Activated CD4-positive, alpha-beta T cell treated with anti-CD3 and anti-CD28 coated beads, Interleukin-2, amount 10 ng/mL, durations not matched to agents 24 days and 14 days (primary cell): ENCODE results near the gene SH3D19. TPM values are rescaled to one million over a fixed set of nuclear protein-coding genes. Genes with fewer than 3 reads are reported as not detected.

Experiments used
- DNase-seq: peaks from one replicate; pipeline ENCODE4 v3.0.0; 2022
- H3K27ac Mint-ChIP-seq: one replicate; pipeline ENCODE4 v1.8.0; 2022; ENCODE audit warnings: mild to moderate bottlenecking, mixed read lengths
- H3K27me3 Mint-ChIP-seq: one replicate; pipeline ENCODE4 v1.8.0; 2022; ENCODE audit warnings: mixed read lengths
- H3K36me3 Mint-ChIP-seq: one replicate; pipeline ENCODE4 v1.8.0; 2022; ENCODE audit warnings: low read depth, mild to moderate bottlenecking, mixed read lengths
- H3K4me1 Mint-ChIP-seq: one replicate; pipeline ENCODE4 v1.8.0; 2021; ENCODE audit warnings: mixed read lengths
- H3K4me3 Mint-ChIP-seq: one replicate; pipeline ENCODE4 v1.8.0; 2022; ENCODE audit warnings: mild to moderate bottlenecking, moderate library complexity, mixed read lengths
- H3K9me3 Mint-ChIP-seq: one replicate; pipeline ENCODE4 v1.8.0; 2021; ENCODE audit warnings: mixed read lengths
- intact Hi-C: fragments of 100-400 bp; cut with micrococcal nuclease; formaldehyde crosslinking; loops from one replicate; pipeline ENCODE4 v1.15.1; 2023
- total RNA-seq: library from RNA; stranded (reverse); gene quantifications from 2 replicates; pipeline ENCODE4 v1.2.3, GENCODE V29; 2022

Gene SH3D19
- total RNA-seq, 1 donor from 2014 or later: not detected

GRCh38 chr4:151195801-151196200 lies 129.6 kb downstream of the SH3D19 start:
- H3K4me3 Mint-ChIP-seq: no peak overlapping the region
- no peak overlapping the region for H3K27ac Mint-ChIP-seq
- H3K36me3 Mint-ChIP-seq: no peaks in the 10 kb centered on the region
- no peaks in the 10 kb centered on the region for H3K4me1 Mint-ChIP-seq
- DNase-seq: no peak
- intact Hi-C loops: no loop called here
- H3K9me3 Mint-ChIP-seq: peaks cover 6% of the 10 kb centered on the region
- H3K27me3 Mint-ChIP-seq: peaks cover 4% of the 10 kb centered on the region

DNA sequence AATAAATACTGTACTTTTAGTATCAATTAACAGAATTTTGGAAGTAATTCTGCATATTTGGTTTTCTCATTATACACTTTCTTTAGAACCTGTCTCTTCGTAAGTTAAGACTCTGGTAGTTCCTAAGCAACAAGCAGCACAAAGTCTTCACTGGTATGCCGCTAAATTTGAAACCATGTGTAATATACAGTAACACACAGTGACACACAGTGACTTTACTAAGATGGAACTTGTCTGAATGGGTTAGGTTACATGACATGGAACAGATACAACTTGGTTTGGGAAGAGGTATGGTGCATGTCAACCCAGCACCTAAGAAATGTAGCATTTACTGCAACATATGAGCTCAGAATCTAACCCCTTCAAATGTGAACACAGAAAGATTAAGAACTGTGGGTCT lies 132.0 kb downstream of the SH3D19 start:
- DNase-seq: no peak
- Mint-ChIP-seq H3K36me3 (no peaks in the 10 kb centered on the region), H3K4me3 (no peak overlapping the region), H3K4me1 (no peaks in the 10 kb centered on the region), H3K27me3 (peaks cover 5% of the 10 kb centered on the region), H3K9me3 (peaks cover 9% of the 10 kb centered on the region), H3K27ac (no peak overlapping the region)
- intact Hi-C loops: no loop called here

DNA sequence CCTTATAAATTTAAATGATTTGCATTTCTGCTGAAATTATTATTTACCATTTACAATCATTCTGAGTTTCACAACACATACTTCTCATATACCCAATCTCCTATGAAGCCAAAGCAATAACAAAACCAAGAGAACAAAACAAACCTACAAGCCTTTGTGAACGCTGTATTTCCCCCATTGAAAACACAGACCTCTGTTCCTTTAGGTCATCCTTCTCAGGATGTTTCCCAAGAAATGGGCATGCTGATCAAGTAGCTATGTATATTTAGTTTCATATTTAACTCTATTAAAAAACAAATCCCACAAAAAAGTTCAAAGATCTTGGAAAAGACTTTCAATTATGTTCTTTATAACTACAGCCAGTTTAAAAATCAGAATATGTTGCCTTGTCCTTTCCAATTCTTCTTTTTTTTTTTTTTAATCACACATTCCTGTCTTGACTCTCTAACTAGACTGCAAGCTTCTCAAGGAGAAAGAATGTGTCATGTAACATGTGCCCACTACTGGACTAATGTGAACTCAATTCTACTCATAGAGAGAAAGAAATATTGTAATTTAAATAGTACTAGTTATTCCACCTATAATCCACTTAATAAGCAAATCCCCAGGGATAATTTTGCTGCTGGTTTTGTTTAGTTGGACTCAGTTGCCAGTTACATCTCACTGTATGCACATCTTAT lies 132.7 kb downstream of the SH3D19 start:
- peaks cover 9% of the 10 kb centered on the region for H3K9me3 Mint-ChIP-seq
- peaks cover 5% of the 10 kb centered on the region for H3K27me3 Mint-ChIP-seq
- H3K27ac Mint-ChIP-seq: no peak overlapping the region
- DNase-seq: no peak
- intact Hi-C loops: no loop called here
- H3K4me1 Mint-ChIP-seq: no peaks in the 10 kb centered on the region
- no peaks in the 10 kb centered on the region for H3K36me3 Mint-ChIP-seq
- H3K4me3 Mint-ChIP-seq: no peak overlapping the region

- Mint-ChIP-seq H3K27ac (no peak overlapping the region), H3K27me3 (peaks cover 6% of the 10 kb centered on the region), H3K4me1 (no peaks in the 10 kb centered on the region), H3K9me3 (peaks cover 3% of the 10 kb centered on the region), H3K4me3 (no peak overlapping the region), H3K36me3 (no peaks in the 10 kb centered on the region)
- no peak for DNase-seq
- intact Hi-C loops: no loop called here
These were observed 140.6 kb downstream of the SH3D19 start for GRCh38 chr4:151184523-151185458.

GRCh38 chr4:151182455-151182996 lies 142.9 kb downstream of the SH3D19 start:
- Mint-ChIP-seq H3K9me3 (no peaks in the 10 kb centered on the region), H3K4me3 (no peak overlapping the region), H3K36me3 (no peaks in the 10 kb centered on the region), H3K27ac (no peak overlapping the region), H3K4me1 (no peaks in the 10 kb centered on the region), H3K27me3 (peaks cover 3% of the 10 kb centered on the region)
- DNase-seq: no peak
- intact Hi-C loops: no loop called here

- no peaks in the 10 kb centered on the region for H3K36me3 Mint-ChIP-seq
- no peak overlapping the region for H3K27ac Mint-ChIP-seq
- H3K4me1 Mint-ChIP-seq: no peaks in the 10 kb centered on the region
- peaks cover 3% of the 10 kb centered on the region for H3K27me3 Mint-ChIP-seq
- intact Hi-C loops: no loop called here
- H3K9me3 Mint-ChIP-seq: no peaks in the 10 kb centered on the region
- H3K4me3 Mint-ChIP-seq: no peak overlapping the region
- no peak for DNase-seq
These were observed 148.7 kb downstream of the SH3D19 start for GRCh38 chr4:151176685-151177084.

- no peaks in the 10 kb centered on the region for H3K9me3 Mint-ChIP-seq
- H3K36me3 Mint-ChIP-seq: no peaks in the 10 kb centered on the region
- H3K4me3 Mint-ChIP-seq: no peak overlapping the region
- intact Hi-C loops: no loop called here
- H3K4me1 Mint-ChIP-seq: no peaks in the 10 kb centered on the region
- DNase-seq: no peak
- no peak overlapping the region for H3K27ac Mint-ChIP-seq
- H3K27me3 Mint-ChIP-seq: peaks cover 3% of the 10 kb centered on the region
These were observed 149.4 kb downstream of the SH3D19 start for GRCh38 chr4:151175754-151176631.

- H3K27me3 Mint-ChIP-seq: peaks cover 3% of the 10 kb centered on the region
- no peak for DNase-seq
- intact Hi-C loops: no loop called here
- no peak overlapping the region for H3K4me3 Mint-ChIP-seq
- no peaks in the 10 kb centered on the region for H3K4me1 Mint-ChIP-seq
- no peak overlapping the region for H3K27ac Mint-ChIP-seq
- H3K9me3 Mint-ChIP-seq: no peaks in the 10 kb centered on the region
- H3K36me3 Mint-ChIP-seq: no peaks in the 10 kb centered on the region
These were observed 150.2 kb downstream of the SH3D19 start for GRCh38 chr4:151175233-151175632.

DNA sequence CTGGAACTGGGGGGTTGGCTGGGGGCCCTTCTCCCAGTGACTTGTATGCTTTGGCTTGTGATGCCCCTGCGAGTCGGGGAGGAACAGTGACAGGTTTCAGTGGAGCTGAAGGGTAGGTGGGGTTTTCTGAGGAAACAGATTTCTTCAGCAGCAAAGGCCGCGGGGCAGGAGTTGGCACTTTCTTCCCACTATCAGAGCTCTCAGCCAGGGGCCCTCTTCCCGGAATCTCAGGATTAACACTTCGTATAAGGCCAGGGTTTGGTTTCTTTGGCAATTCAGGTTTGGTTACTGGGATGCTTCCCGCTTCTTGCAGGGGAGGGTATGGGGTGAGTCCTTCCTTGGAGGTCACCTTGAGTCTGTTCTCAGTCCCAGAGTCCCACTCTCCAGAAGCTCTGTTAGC lies 150.6 kb downstream of the SH3D19 start:
- no peak overlapping the region for H3K27ac Mint-ChIP-seq
- H3K4me1 Mint-ChIP-seq: no peaks in the 10 kb centered on the region
- intact Hi-C loops: no loop called here

DNA sequence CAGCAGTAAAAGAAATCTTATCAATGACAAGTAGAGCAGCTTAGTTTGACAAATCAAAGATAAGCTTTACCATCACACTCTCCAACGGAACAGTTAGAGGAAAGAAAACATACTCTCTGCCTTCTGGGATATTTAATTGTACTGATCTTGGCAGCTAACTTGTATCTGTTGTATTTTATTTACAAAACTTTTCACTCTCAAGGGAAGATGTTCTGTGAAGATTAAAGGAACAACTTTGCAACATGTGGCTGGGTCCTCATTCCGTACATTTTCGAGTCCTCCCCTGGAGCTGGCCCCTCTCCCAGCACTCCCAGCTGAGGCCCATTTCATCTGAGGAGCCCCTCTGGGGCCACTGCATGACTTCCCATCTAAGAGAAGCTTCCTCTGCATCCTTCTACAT lies 151.5 kb downstream of the SH3D19 start:
- Mint-ChIP-seq H3K4me3 (no peak overlapping the region), H3K4me1 (no peaks in the 10 kb centered on the region), H3K27me3 (peaks cover 3% of the 10 kb centered on the region), H3K9me3 (no peaks in the 10 kb centered on the region), H3K36me3 (no peaks in the 10 kb centered on the region), H3K27ac (no peak overlapping the region)
- DNase-seq: no peak
- intact Hi-C loops: no loop called here

More for the DNA sequence above, 150.6 kb downstream of the SH3D19 start:
- H3K4me3 Mint-ChIP-seq: no peak overlapping the region
- no peaks in the 10 kb centered on the region for H3K9me3 Mint-ChIP-seq
- no peaks in the 10 kb centered on the region for H3K36me3 Mint-ChIP-seq
- peaks cover 3% of the 10 kb centered on the region for H3K27me3 Mint-ChIP-seq
- no peak for DNase-seq

DNA sequence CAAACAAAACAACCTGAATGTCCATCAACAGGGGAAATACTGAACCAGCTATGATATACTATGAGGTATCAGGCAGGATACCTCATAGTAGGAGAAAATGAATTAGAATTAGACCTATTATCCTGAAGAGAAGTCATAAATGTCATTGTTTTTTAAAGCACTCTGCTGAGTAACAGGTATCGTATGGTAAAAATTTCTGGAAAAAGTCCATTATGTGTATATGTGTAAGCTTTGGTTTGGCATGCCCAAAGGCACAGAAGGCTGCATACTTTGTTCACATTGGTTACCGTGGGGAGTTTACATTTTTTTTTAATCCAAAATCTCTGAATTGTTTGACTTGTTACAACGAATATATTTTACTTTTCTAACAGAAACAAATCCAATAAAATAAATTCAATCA lies 155.5 kb downstream of the SH3D19 start:
- intact Hi-C loops: no loop called here
- H3K36me3 Mint-ChIP-seq: no peaks in the 10 kb centered on the region
- H3K27me3 Mint-ChIP-seq: peaks cover 8% of the 10 kb centered on the region
- no peak overlapping the region for H3K4me3 Mint-ChIP-seq
- DNase-seq: no peak
- no peaks in the 10 kb centered on the region for H3K4me1 Mint-ChIP-seq
- H3K27ac Mint-ChIP-seq: no peak overlapping the region
- no peaks in the 10 kb centered on the region for H3K9me3 Mint-ChIP-seq

- no peaks in the 10 kb centered on the region for H3K9me3 Mint-ChIP-seq
- intact Hi-C loops: no loop called here
These were observed 156.2 kb downstream of the SH3D19 start for GRCh38 chr4:151169223-151169622.

DNA sequence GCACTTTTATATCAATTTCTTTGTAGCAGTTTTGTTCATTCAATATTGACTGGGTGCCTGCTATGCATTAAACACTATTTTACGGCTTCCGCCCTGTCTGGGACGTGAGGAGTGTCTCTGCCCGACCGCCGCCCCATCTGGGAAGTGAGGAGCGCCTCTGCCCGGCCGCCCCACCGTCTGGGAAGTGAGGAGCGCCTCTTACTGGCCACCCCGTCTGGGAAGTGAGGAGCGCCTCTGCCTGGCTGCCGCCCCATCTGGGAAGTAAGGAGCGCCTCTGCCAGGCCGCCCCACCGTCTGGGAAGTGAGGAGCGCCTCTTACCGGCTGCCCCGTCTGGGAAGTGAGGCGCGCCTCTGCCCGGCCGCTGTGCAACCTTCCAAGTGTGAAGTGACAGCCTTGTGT lies 157.8 kb downstream of the SH3D19 start:
- peaks cover 6% of the 10 kb centered on the region for H3K27me3 Mint-ChIP-seq
- DNase-seq: no peak
- H3K9me3 Mint-ChIP-seq: no peaks in the 10 kb centered on the region
- H3K36me3 Mint-ChIP-seq: no peaks in the 10 kb centered on the region
- intact Hi-C loops: no loop called here
- no peaks in the 10 kb centered on the region for H3K4me1 Mint-ChIP-seq
- no peak overlapping the region for H3K27ac Mint-ChIP-seq
- no peak overlapping the region for H3K4me3 Mint-ChIP-seq

More at GRCh38 chr4:151169223-151169622, 156.2 kb downstream of the SH3D19 start:
- Mint-ChIP-seq H3K4me3 (no peak overlapping the region), H3K27me3 (peaks cover 7% of the 10 kb centered on the region), H3K4me1 (no peaks in the 10 kb centered on the region), H3K36me3 (no peaks in the 10 kb centered on the region), H3K27ac (no peak overlapping the region)
- no peak for DNase-seq
